Aorta (tissue), 5 donors: ENCODE results near the gene GNE. TPM values are rescaled to one million over a fixed set of nuclear protein-coding genes. Genes with fewer than 3 reads are reported as not detected.

ENCODE experiments used
- ATAC-seq: fragments of 200-7000 bp; cut with Tn5 transposase; one replicate; pipeline ENCODE4 v1.9.1; 2022; ENCODE audit warnings: moderate library complexity; ENCODE audit not compliant: low FRiP score
- DNase-seq, 2 donors: peaks; one replicate each; pipeline ENCODE4 v3.0.0-alpha.2; 2020
- H3K27ac ChIP-seq, 2 donors: one replicate each; pipeline ENCODE4 v1.5.1; 2013; ENCODE audit warnings: low read length in 2 of 2, mild to moderate bottlenecking in 2 of 2, moderate library complexity in 2 of 2, control low read depth in 1 of 2, inconsistent platforms in 1 of 2, low read depth in 1 of 2
- H3K27me3 ChIP-seq, 2 donors: one replicate each; pipeline ENCODE4 v1.6.1; 2013; ENCODE audit warnings: control low read depth in 1 of 2, low read length in 1 of 2, mild to moderate bottlenecking in 1 of 2, moderate library complexity in 1 of 2; ENCODE audit not compliant: insufficient read depth in 2 of 2, control insufficient read depth in 1 of 2
- H3K36me3 ChIP-seq, 2 donors: one replicate each; pipeline ENCODE4 v1.6.1; 2013; ENCODE audit warnings: control low read depth in 1 of 2, low read length in 1 of 2, mild to moderate bottlenecking in 1 of 2; ENCODE audit not compliant: insufficient read depth in 2 of 2, control insufficient read depth in 1 of 2
- H3K4me1 ChIP-seq, 2 donors: one replicate each; pipeline ENCODE4 v1.6.1; 2013; ENCODE audit warnings: low read length in 2 of 2, control low read depth in 1 of 2, mild to moderate bottlenecking in 1 of 2, moderate library complexity in 1 of 2; ENCODE audit not compliant: insufficient read depth in 2 of 2, control insufficient read depth in 1 of 2
- H3K4me3 ChIP-seq, 2 donors: one replicate each; pipeline ENCODE4 v1.5.1; 2013; ENCODE audit warnings: low read length in 2 of 2, control low read depth in 1 of 2, mild to moderate bottlenecking in 1 of 2
- H3K9me3 ChIP-seq: one replicate; pipeline ENCODE4 v1.6.1; 2013; ENCODE audit warnings: mild to moderate bottlenecking, low read length; ENCODE audit not compliant: control insufficient read depth
- WGBS, 2 donors: extraction: QIAGEN DNeasy Blood & Tissue Kit; methylation state at CpG; one replicate each; pipeline ENCODE4 v1.1.7; 2013; 5-methylcytosine and 5-hydroxymethylcytosine counted together
- intact Hi-C, 2 donors: fragments of 100-400 bp; cut with DNase I; formaldehyde crosslinking; loops; one replicate each; pipeline versions ENCODE4 v1.14.2 to v1.15.0; 2022
- polyA plus RNA-seq, 2 donors: library from polyadenylated mRNA; stranded (reverse); fragments of 200-250 nt; gene quantifications; one replicate each; pipeline ENCODE4 v1.2.3, GENCODE V29; 2013
- total RNA-seq, 2 donors: library from RNA; stranded (reverse); fragmentation: NEBNext Ultra II Directional; extraction: Animal tissue kit (Norgen Biotek cat#: 25700); gene quantifications; one replicate each; pipeline ENCODE4 v1.2.1, GENCODE V29; 2021
- donor health status: healthy with polysubstance abuse.
- donor health status: Bipolar disorder and iron deficiency.
- donor health status: DM: no; HTN: no; CAD: no.
- donor health status: DM: no; HTN: no; CAD: no.
- donor health status: DM: yes; HTN: yes; CAD: no.

GNE gene
- total and polyA plus RNA-seq, 4 donors, result 7.1 to 21.2 (median 15.2) TPM

- DNase-seq (no peak), ATAC-seq (peak; percentile 69)
- Histone ChIP-seq H3K4me1 (no peaks in the 10 kb centered on the region), H3K27me3 (no peaks in the 10 kb centered on the region), H3K36me3 (no peaks in the 10 kb centered on the region), H3K27ac (no peak overlapping the region), H3K4me3 (no peak overlapping the region), H3K9me3 (no peaks in the 10 kb centered on the region)
- intact Hi-C loops, result loop anchor here (1.0 to 2.0 kb wide), 4 partner anchors 17 to 63 kb away; partner anchors contain the start of gene GLIPR2 (in 1 of the 2)
- WGBS, 2 donors, result 5 to 7% methylated on average over 12 of the region's 12 CpGs
Observed at GRCh38 chr9:36165826-36166167, 92.5 kb downstream of the GNE start.

- Histone ChIP-seq H3K4me1 (no peaks in the 10 kb centered on the region), H3K27ac (peak overlapping the region in 1 of 2 donors; percentile 2), H3K4me3 (no peak overlapping the region), H3K27me3 (no peaks in the 10 kb centered on the region), H3K9me3 (no peaks in the 10 kb centered on the region), H3K36me3 (no peaks in the 10 kb centered on the region)
- intact Hi-C loops, result no loop called here
- 85 to 87% methylated on average over 3 of the region's 3 CpGs for WGBS, 2 donors
- peak in 1 of 2 donors; percentile 52 for DNase-seq
- ATAC-seq, result no peak
Observed at GRCh38 chr9:36164989-36165388, 93.3 kb downstream of the GNE start.

Other genes with a start within 250 kb of the GNE start
- 10 to 100 TPM; 28.9 to 34.1 TPM for gene RECK, start 221.5 kb downstream of the GNE start, total RNA-seq
- gene RECK, start 221.5 kb downstream of the GNE start, polyA plus RNA-seq, result 10 to 100 TPM in 1 of 2 donors, 1 to 10 TPM in 1; 6.0 to 19.9 TPM
- 10 to 100 TPM; 34.0 to 35.8 TPM for gene GLIPR2, start 121.7 kb downstream of the GNE start, total RNA-seq
- 10 to 100 TPM; 26.9 to 56.5 TPM for gene GLIPR2, start 121.7 kb downstream of the GNE start, polyA plus RNA-seq
- under 1 TPM; 0.68 to 0.99 TPM for gene CCIN, start 89.1 kb downstream of the GNE start, total RNA-seq
- gene CCIN, start 89.1 kb downstream of the GNE start, polyA plus RNA-seq, result under 1 TPM; 0.18 to 0.63 TPM
- gene CLTA, start 67.5 kb downstream of the GNE start, total RNA-seq, result 100 to 1,000 TPM; 117 to 118 TPM
- 100 to 1,000 TPM; 164 to 191 TPM for gene CLTA, start 67.5 kb downstream of the GNE start, polyA plus RNA-seq
- gene RNF38, start 141.8 kb upstream of the GNE start, total RNA-seq, result 10 to 100 TPM; 52.4 to 59.6 TPM
- gene RNF38, start 141.8 kb upstream of the GNE start, polyA plus RNA-seq, result 10 to 100 TPM; 14.5 to 18.2 TPM